ENCODE measurements around the gene DPEP3. TPM values are rescaled to one million over a fixed set of nuclear protein-coding genes. Genes with fewer than 3 reads are reported as not detected.

Gene DPEP3
- total RNA-seq, 1 experiment from 2014 or later, result not detected

DNA sequence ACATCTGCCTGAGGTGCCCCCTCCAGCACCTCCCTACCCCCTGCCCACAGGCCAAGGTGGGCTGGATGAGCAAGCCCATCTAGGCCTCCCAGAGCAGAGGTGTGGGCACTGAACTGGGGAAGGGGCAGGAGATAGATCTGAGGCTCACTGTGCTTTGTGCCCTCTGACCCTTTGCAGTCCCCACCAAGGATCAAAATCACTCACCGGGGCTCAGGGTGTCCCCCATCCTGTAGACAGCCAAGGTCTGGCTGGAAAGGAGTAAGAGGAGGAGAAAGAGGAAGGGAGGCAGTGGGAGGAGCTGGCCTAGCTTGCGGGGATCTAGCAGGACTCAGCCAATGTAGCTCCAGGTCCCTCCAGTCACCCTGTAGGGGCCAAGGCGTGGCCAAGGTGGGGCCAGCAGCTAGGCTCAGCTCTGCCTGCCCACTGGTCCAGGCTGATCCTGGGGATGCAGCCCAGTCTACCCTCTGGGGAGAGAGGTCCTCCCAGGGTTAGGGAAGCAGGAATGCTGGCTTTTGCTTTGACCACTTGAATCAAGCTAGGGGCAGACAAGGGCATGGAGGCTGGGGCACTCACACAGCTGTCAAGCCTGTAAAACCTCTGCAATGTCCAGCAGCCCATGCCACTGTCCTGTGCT lies 13.6 kb downstream of the DPEP3 start:
- no peaks in the 10 kb centered on the region for H3K9me3 ChIP-seq (ENCODE audit: low read length)
- H3K79me2 ChIP-seq (ENCODE audit: low read length), result no peaks in the 10 kb centered on the region
- no peaks in the 10 kb centered on the region for H3K36me3 ChIP-seq (ENCODE audit: insufficient read depth, low read length)
- peak overlapping the region; percentile 72 for H3K9ac ChIP-seq (ENCODE audit: low read length)
- H3K4me1 ChIP-seq (ENCODE audit: low read length), result peaks cover 20% of the 10 kb centered on the region
- no peak overlapping the region for H3K27ac ChIP-seq (ENCODE audit: low read length)
- H3K4me3 ChIP-seq (ENCODE audit: low read length), result peak overlapping the region; percentile 74; the same call in 1 of the 2 replicates
- H3K9me2 ChIP-seq (replicated peaks; ENCODE audit: insufficient read depth, low read length), result no peaks in the 10 kb centered on the region
- H3K27me3 ChIP-seq (ENCODE audit: low read length), result no peaks in the 10 kb centered on the region
- H4K20me1 ChIP-seq (ENCODE audit: insufficient read depth, low read depth, low read length), result no peaks in the 10 kb centered on the region
- no peak overlapping the region for H2AFZ ChIP-seq (ENCODE audit: low read length)
- peak overlapping the region; percentile 82 for H3K4me2 ChIP-seq (ENCODE audit: low read depth, low read length, poor library complexity, severe bottlenecking)
- DNase-seq, result no peak

DNA sequence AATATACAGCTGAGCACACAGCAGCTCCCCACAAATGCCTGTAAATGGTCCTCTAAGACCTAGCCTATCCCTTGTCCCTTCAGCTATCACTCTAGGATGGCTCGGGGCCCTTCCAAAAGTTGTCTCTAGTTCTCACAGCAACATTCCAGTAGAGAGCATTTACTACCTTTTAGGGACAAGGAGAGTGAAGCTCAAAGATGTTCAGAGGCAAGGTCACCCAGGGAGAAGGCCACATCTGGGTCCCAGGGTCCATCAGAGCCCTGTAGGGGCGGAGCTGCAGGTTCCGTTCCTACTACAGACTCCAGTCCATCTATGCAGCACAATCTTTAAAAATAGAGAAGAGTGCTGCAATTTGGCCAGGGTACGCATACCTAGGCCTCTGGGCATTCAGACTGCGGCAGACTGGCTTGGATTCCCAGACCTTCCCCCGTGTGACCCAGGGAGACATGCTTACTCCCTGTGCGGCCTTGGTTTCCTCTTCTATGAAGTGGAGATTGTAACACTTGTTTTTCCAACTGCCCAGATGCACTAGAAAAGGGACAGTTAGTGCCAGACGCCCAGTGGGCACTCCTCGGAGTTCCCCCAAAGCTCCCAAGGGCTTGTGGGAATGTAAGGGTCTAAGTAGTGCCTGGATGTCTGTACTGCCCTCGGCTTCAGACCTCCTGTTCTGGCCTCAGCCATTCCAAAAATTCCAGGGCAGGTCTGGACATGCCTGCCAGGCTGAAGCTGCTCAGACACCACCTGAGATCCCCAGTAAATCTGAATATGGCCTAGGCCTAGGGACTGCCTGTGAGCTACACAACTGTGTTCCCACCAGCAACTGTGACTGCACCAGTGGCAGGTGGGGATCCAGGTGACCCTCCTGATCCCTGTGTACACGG lies 14.4 kb downstream of the DPEP3 start:
- Histone ChIP-seq H3K36me3 (ENCODE audit: insufficient read depth, low read length) (no peaks in the 10 kb centered on the region), H3K9me2 (replicated peaks; ENCODE audit: insufficient read depth, low read length) (no peaks in the 10 kb centered on the region), H3K9ac (ENCODE audit: low read length) (no peak overlapping the region), H3K9me3 (ENCODE audit: low read length) (no peaks in the 10 kb centered on the region), H3K27me3 (ENCODE audit: low read length) (no peaks in the 10 kb centered on the region), H3K4me1 (ENCODE audit: low read length) (peaks cover 20% of the 10 kb centered on the region), H3K4me3 (ENCODE audit: low read length) (no peak overlapping the region), H3K27ac (ENCODE audit: low read length) (no peak overlapping the region), H4K20me1 (ENCODE audit: insufficient read depth, low read depth, low read length) (no peaks in the 10 kb centered on the region), H3K79me2 (ENCODE audit: low read length) (no peaks in the 10 kb centered on the region), H2AFZ (ENCODE audit: low read length) (no peak overlapping the region), H3K4me2 (ENCODE audit: low read depth, low read length, poor library complexity, severe bottlenecking) (no peak overlapping the region)
- DNase-seq, result no peak

- peaks cover 20% of the 10 kb centered on the region for H3K4me1 ChIP-seq (ENCODE audit: low read length)
- H3K27me3 ChIP-seq (ENCODE audit: low read length), result no peaks in the 10 kb centered on the region
- no peaks in the 10 kb centered on the region for H3K9me3 ChIP-seq (ENCODE audit: low read length)
- H3K36me3 ChIP-seq (ENCODE audit: insufficient read depth, low read length), result no peaks in the 10 kb centered on the region
- no peak overlapping the region for H3K9ac ChIP-seq (ENCODE audit: low read length)
- no peak overlapping the region for H2AFZ ChIP-seq (ENCODE audit: low read length)
- H4K20me1 ChIP-seq (ENCODE audit: insufficient read depth, low read depth, low read length), result no peaks in the 10 kb centered on the region
- no peaks in the 10 kb centered on the region for H3K9me2 ChIP-seq (replicated peaks; ENCODE audit: insufficient read depth, low read length)
- H3K27ac ChIP-seq (ENCODE audit: low read length), result no peak overlapping the region
- H3K79me2 ChIP-seq (ENCODE audit: low read length), result no peaks in the 10 kb centered on the region
- H3K4me3 ChIP-seq (ENCODE audit: low read length), result no peak overlapping the region
- H3K4me2 ChIP-seq (ENCODE audit: low read depth, low read length, poor library complexity, severe bottlenecking), result no peak overlapping the region
- no peak for DNase-seq
Observed at GRCh38 chr16:67964477-67965131, 15.7 kb downstream of the DPEP3 start.

DNA sequence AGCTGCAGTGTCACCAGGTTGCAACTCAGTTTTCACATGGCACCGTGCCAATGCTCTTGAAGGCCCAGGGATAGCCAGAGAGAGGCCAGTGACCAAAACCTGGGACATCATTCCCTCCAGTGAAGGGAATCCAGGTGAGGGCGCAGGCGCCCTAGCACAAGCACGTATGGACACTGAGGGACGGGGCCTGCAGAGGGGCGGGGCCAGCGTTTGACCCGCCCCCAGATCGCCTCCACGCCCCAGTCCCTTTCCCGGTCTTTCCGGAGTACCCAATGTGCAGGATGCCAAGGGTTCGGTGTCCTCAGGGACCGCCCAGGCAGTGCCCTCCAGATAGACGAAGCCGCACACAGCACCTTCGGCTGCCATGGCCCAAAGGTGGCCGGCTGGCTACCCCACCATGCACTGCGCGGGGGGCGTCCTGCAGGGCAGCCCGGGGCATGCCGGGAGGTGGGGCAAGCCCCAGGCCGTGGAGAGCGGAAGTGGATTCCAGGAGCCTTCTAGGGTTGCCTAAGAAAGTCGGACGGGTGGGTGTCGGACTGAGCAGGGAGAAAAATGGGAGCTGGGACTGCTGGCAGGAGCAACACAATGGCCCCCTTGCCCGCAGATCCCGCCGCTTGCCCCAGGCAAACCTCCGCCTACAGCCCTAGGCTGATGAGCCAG lies 16.5 kb downstream of the DPEP3 start:
- Histone ChIP-seq H3K9me2 (replicated peaks; ENCODE audit: insufficient read depth, low read length) (no peaks in the 10 kb centered on the region), H3K79me2 (ENCODE audit: low read length) (no peaks in the 10 kb centered on the region), H3K4me2 (ENCODE audit: low read depth, low read length, poor library complexity, severe bottlenecking) (no peak overlapping the region), H3K27me3 (ENCODE audit: low read length) (no peaks in the 10 kb centered on the region), H3K4me1 (ENCODE audit: low read length) (peaks cover 15% of the 10 kb centered on the region), H4K20me1 (ENCODE audit: insufficient read depth, low read depth, low read length) (no peaks in the 10 kb centered on the region), H3K27ac (ENCODE audit: low read length) (no peak overlapping the region), H3K36me3 (ENCODE audit: insufficient read depth, low read length) (no peaks in the 10 kb centered on the region), H3K9ac (ENCODE audit: low read length) (no peak overlapping the region), H3K4me3 (ENCODE audit: low read length) (no peak overlapping the region), H2AFZ (ENCODE audit: low read length) (no peak overlapping the region), H3K9me3 (ENCODE audit: low read length) (no peaks in the 10 kb centered on the region)
- no peak for DNase-seq

GRCh38 chr16:67963292-67963661 lies 17.0 kb downstream of the DPEP3 start:
- no peak overlapping the region for H3K4me2 ChIP-seq (ENCODE audit: low read depth, low read length, poor library complexity, severe bottlenecking)
- no peaks in the 10 kb centered on the region for H4K20me1 ChIP-seq (ENCODE audit: insufficient read depth, low read depth, low read length)
- peaks cover 13% of the 10 kb centered on the region for H3K4me1 ChIP-seq (ENCODE audit: low read length)
- no peak overlapping the region for H2AFZ ChIP-seq (ENCODE audit: low read length)
- DNase-seq, result no peak
- H3K79me2 ChIP-seq (ENCODE audit: low read length), result no peaks in the 10 kb centered on the region
- no peak overlapping the region for H3K9ac ChIP-seq (ENCODE audit: low read length)
- H3K36me3 ChIP-seq (ENCODE audit: insufficient read depth, low read length), result no peaks in the 10 kb centered on the region
- H3K9me2 ChIP-seq (replicated peaks; ENCODE audit: insufficient read depth, low read length), result no peaks in the 10 kb centered on the region
- no peaks in the 10 kb centered on the region for H3K9me3 ChIP-seq (ENCODE audit: low read length)
- no peaks in the 10 kb centered on the region for H3K27me3 ChIP-seq (ENCODE audit: low read length)
- no peak overlapping the region for H3K4me3 ChIP-seq (ENCODE audit: low read length)
- H3K27ac ChIP-seq (ENCODE audit: low read length), result no peak overlapping the region

DNA sequence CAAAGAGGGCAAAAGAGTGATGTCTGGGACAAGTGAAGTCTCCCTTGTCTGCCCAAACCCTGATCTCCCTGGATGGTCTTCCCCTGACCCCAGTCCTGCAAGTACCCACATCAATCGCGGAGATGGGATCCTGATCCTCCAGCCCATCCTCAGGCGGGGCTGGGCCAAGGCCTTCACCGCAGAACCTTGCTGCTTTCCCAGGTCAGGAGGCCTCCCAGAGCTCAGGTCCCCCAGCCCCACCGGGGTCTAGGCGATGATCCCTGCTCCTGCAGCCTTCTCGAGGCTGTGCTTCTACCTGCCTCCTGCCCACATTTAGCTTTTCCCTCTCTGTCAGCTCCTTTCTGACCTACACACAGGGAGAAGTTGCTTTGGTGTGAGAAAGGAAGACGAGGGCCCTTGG lies 18.2 kb downstream of the DPEP3 start:
- H3K4me2 ChIP-seq (ENCODE audit: low read depth, low read length, poor library complexity, severe bottlenecking), result no peak overlapping the region
- H3K4me3 ChIP-seq (ENCODE audit: low read length), result no peak overlapping the region
- no peak overlapping the region for H3K27ac ChIP-seq (ENCODE audit: low read length)
- no peaks in the 10 kb centered on the region for H3K27me3 ChIP-seq (ENCODE audit: low read length)
- no peak for DNase-seq
- no peaks in the 10 kb centered on the region for H3K79me2 ChIP-seq (ENCODE audit: low read length)
- no peaks in the 10 kb centered on the region for H3K9me2 ChIP-seq (replicated peaks; ENCODE audit: insufficient read depth, low read length)
- peaks cover 5% of the 10 kb centered on the region for H3K4me1 ChIP-seq (ENCODE audit: low read length)
- no peaks in the 10 kb centered on the region for H3K36me3 ChIP-seq (ENCODE audit: insufficient read depth, low read length)
- no peak overlapping the region for H3K9ac ChIP-seq (ENCODE audit: low read length)
- H2AFZ ChIP-seq (ENCODE audit: low read length), result no peak overlapping the region
- no peaks in the 10 kb centered on the region for H4K20me1 ChIP-seq (ENCODE audit: insufficient read depth, low read depth, low read length)
- H3K9me3 ChIP-seq (ENCODE audit: low read length), result no peaks in the 10 kb centered on the region

GRCh38 chr16:67961551-67961957 lies 18.7 kb downstream of the DPEP3 start:
- H3K4me1 ChIP-seq (ENCODE audit: low read length), result no peaks in the 10 kb centered on the region
- no peak overlapping the region for H3K4me2 ChIP-seq (ENCODE audit: low read depth, low read length, poor library complexity, severe bottlenecking)
- no peaks in the 10 kb centered on the region for H3K79me2 ChIP-seq (ENCODE audit: low read length)
- no peak overlapping the region for H3K9ac ChIP-seq (ENCODE audit: low read length)
- no peaks in the 10 kb centered on the region for H3K27me3 ChIP-seq (ENCODE audit: low read length)
- H2AFZ ChIP-seq (ENCODE audit: low read length), result no peak overlapping the region
- H3K36me3 ChIP-seq (ENCODE audit: insufficient read depth, low read length), result no peaks in the 10 kb centered on the region
- no peak overlapping the region for H3K27ac ChIP-seq (ENCODE audit: low read length)
- H3K4me3 ChIP-seq (ENCODE audit: low read length), result no peak overlapping the region
- H3K9me2 ChIP-seq (replicated peaks; ENCODE audit: insufficient read depth, low read length), result no peaks in the 10 kb centered on the region
- DNase-seq, result no peak
- H4K20me1 ChIP-seq (ENCODE audit: insufficient read depth, low read depth, low read length), result no peaks in the 10 kb centered on the region
- no peaks in the 10 kb centered on the region for H3K9me3 ChIP-seq (ENCODE audit: low read length)

Measured in Karpas-422 (cell line).